Right atrium auricular region (tissue), 2 donors: Measurements from ENCODE around the gene IREB2. TPM values are rescaled to one million over a fixed set of nuclear protein-coding genes. Genes with fewer than 3 reads are reported as not detected.

Experiments
- DNase-seq: peaks from one replicate; pipeline ENCODE4 v3.0.0-alpha.2; 2019; ENCODE audit warnings: low spot score
- H3K27ac ChIP-seq, 2 donors: fragments of 200-600 bp; sonication (generic); 1 replicate in 1 of 2; 2 replicates in 1 of 2; pipeline ENCODE4 v1.5.1; 2016 to 2019
- H3K27me3 ChIP-seq, 2 donors: fragments of 200-600 bp; sonication (generic); one replicate each; pipeline versions ENCODE4 v1.5.1 to v1.6.0; 2017 to 2019
- H3K36me3 ChIP-seq: fragments of 200-600 bp; sonication (generic); one replicate; pipeline ENCODE4 v1.5.1; 2016
- H3K4me1 ChIP-seq, 2 donors: fragments of 200-600 bp; sonication (generic); one replicate each; pipeline versions ENCODE4 v1.5.1 to v1.6.0; 2017 to 2019
- H3K4me3 ChIP-seq, 2 donors: fragments of 200-600 bp; sonication (generic); 1 replicate in 1 of 2; 2 replicates in 1 of 2; pipeline ENCODE4 v1.5.1; 2017 to 2019; ENCODE audit warnings: mild to moderate bottlenecking in 1 of 2, moderate library complexity in 1 of 2
- H3K9me3 ChIP-seq, 2 donors: fragments of 200-600 bp; sonication (generic); one replicate each; pipeline ENCODE4 v1.5.1; 2019
- total RNA-seq, 2 donors: library from RNA; depleted of rRNA; stranded (reverse); fragments of >200 nt; gene quantifications; one replicate each; pipeline ENCODE4 v1.1.0, GENCODE V29; 2016
- TF ChIP-seq, protein P1 (sequence below), 2 donors: fragments of 200-600 bp; sonication (generic); IDR thresholded peaks; one replicate each; pipeline ENCODE4 v1.5.1; 2019; ENCODE audit warnings: antibody characterized with exemption in 2 of 2

The IREB2 gene
- total RNA-seq, 2 donors from 2014 or later: 14.5 to 16.3 TPM

DNA sequence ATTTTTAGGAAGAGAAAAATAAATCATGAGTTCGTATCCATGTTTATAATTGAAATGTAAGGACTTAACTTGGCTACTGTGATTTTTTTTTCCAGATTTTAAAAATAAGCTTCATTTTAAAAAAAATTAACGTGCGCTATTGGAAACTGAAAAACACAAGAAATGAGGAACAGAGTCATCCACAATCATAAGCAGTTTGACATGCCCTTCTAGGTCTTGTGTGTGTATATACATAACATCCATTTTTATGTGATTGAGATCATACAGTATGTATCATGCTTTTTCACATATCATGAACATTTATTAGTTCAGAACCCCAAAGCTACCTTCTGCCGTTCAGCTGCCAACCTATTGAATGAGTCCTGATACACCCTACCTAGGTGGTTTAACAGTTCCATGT is 22.7 kb downstream of the IREB2 start:
- TF ChIP-seq, protein P1, sequence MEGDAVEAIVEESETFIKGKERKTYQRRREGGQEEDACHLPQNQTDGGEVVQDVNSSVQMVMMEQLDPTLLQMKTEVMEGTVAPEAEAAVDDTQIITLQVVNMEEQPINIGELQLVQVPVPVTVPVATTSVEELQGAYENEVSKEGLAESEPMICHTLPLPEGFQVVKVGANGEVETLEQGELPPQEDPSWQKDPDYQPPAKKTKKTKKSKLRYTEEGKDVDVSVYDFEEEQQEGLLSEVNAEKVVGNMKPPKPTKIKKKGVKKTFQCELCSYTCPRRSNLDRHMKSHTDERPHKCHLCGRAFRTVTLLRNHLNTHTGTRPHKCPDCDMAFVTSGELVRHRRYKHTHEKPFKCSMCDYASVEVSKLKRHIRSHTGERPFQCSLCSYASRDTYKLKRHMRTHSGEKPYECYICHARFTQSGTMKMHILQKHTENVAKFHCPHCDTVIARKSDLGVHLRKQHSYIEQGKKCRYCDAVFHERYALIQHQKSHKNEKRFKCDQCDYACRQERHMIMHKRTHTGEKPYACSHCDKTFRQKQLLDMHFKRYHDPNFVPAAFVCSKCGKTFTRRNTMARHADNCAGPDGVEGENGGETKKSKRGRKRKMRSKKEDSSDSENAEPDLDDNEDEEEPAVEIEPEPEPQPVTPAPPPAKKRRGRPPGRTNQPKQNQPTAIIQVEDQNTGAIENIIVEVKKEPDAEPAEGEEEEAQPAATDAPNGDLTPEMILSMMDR (IDR thresholded peaks at IDR 0.05): no peak
- Histone ChIP-seq H3K4me3 (no peak overlapping the region), H3K36me3 (peaks cover 24% of the 10 kb centered on the region), H3K27me3 (no peaks in the 10 kb centered on the region), H3K9me3 (no peaks in the 10 kb centered on the region), H3K4me1 (peaks cover 0 to 51% of the 10 kb centered on the region in 2 donors), H3K27ac (no peak overlapping the region)
- DNase-seq: no peak

DNA sequence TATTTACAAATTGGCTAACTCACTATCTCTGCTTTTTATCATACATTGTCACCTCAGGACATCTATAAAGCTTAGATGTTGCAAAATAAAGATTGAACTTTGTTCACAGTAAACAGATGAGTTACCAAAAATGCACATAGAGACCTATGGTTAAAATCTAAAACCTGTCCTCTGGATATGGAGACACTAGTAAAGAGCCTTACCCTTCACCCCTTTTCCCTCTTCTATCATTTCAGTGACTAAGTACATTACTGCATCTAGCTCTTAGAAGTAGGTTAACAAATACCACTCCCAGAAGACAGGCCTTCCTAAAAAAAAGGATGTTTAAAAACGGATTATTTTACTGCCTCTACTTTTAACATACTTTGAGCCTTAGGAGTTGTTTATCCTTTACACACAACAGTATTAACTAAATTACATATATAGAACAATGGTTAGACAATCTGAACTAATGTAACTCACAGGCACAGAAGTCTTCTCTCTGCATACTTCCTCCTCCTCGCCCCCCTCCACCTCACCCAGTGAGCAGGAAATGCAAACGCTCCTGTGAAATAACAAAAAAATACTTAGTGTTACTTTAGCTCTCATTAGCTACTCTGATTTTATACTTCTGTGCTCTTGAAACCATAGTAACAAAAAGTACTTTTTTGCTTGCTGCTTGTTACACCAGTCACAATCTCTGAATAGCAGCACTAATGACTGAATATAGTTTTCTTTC is 23.3 kb downstream of the IREB2 start:
- TF ChIP-seq, protein P1 (IDR thresholded peaks at IDR 0.05): no peak
- H3K27ac ChIP-seq: no peak overlapping the region

DNA sequence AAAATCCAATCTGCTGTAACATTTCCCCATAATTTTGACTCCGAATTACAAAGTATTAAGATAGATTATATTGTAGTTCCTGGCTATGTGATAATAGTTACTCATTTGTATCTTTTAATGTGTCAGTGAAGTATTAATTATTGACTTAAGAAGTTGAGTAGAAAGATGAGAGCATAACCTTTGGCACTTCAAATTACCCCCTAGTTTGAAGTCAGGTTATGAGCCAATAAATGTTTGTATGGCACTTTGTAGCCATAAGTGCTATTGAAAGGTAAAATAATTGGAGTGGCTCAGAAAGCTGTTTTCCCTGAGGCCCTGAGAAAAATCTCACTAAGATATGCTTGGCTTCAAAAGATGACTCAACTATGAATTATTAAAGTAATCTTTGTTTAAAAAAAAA is 31.0 kb downstream of the IREB2 start:
- Histone ChIP-seq H3K27me3 (no peaks in the 10 kb centered on the region), H3K27ac (no peak overlapping the region), H3K36me3 (peaks cover 78% of the 10 kb centered on the region), H3K4me1 (peaks cover 0 to 17% of the 10 kb centered on the region in 2 donors), H3K4me3 (no peak overlapping the region), H3K9me3 (no peaks in the 10 kb centered on the region)
- TF ChIP-seq, protein P1 (IDR thresholded peaks at IDR 0.05): no peak
- DNase-seq: no peak

More for the DNA sequence above, 23.3 kb downstream of the IREB2 start:
- Histone ChIP-seq H3K27me3 (no peaks in the 10 kb centered on the region), H3K4me3 (no peak overlapping the region), H3K36me3 (peaks cover 26% of the 10 kb centered on the region), H3K4me1 (peaks cover 0 to 48% of the 10 kb centered on the region in 2 donors), H3K9me3 (no peaks in the 10 kb centered on the region)
- no peak for DNase-seq

DNA sequence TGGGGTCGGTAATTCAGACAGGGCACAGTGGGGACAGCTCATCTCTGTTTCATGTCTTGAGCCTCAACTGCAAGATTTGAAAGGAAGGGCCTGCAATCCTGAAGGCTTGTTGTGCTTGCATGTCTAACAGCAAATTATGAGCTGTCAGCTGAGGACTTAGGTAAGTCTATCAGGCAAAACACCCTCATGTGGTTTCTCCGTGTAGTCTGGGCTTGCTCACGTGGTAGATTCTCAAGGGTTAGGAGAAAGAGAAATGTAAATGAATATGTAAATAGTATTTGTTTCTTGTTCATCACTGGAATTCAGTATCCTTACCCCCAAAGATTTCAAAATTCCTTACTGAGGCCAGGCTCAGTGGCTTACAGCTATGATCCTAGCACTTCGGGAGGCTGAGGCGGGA is 39.3 kb downstream of the IREB2 start:
- no peaks in the 10 kb centered on the region for H3K4me1 ChIP-seq
- TF ChIP-seq, protein P1 (IDR thresholded peaks at IDR 0.05): no peak
- H3K27me3 ChIP-seq: no peaks in the 10 kb centered on the region
- no peak for DNase-seq
- H3K27ac ChIP-seq: no peak overlapping the region
- H3K36me3 ChIP-seq: peaks cover 60% of the 10 kb centered on the region
- no peaks in the 10 kb centered on the region for H3K9me3 ChIP-seq
- H3K4me3 ChIP-seq: no peak overlapping the region

DNA sequence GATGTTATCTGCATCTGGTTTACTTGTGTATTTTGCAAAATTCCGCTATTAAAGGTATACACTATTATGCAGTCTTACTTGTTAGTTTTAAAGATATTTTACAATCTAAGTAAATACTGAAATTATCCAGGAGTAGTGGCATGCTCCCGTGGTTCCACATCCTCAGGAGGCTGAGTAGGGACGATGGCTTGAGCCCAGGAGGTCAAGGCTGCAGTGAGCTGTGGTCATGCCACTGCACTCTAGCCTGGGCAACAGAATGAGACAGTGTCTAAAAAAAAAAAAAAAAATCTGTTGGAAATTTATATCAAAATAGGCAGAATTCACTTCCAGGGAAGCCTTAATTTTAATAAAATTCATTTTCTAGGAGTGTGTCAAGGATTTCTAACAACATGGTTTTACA is 41.6 kb downstream of the IREB2 start:
- H3K4me1 ChIP-seq: no peaks in the 10 kb centered on the region
- TF ChIP-seq, protein P1 (IDR thresholded peaks at IDR 0.05): no peak
- peaks cover 57% of the 10 kb centered on the region for H3K36me3 ChIP-seq
- H3K27me3 ChIP-seq: no peaks in the 10 kb centered on the region
- no peak overlapping the region for H3K27ac ChIP-seq
- H3K4me3 ChIP-seq: no peak overlapping the region
- no peak for DNase-seq
- no peaks in the 10 kb centered on the region for H3K9me3 ChIP-seq

DNA sequence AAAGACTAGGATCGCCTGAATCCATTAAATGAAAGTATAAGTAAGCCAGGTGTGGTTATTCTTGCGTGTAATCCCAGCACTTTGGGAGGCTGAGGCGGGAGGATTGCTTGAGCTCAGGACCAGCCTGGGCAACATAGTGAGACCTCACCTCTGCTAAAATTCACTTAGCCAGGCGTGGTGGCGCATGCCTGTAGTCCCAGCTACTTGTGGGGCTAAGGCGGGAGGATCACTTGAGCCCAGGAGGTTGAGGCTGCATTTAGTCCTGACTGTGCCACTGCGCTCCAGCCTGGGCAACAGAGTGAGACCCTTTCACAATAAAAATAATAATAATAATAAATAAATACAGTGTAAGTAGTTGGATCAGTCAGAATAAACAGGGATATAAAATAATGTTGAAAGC is 43.9 kb downstream of the IREB2 start:
- peaks cover 61% of the 10 kb centered on the region for H3K36me3 ChIP-seq
- no peak overlapping the region for H3K4me3 ChIP-seq
- TF ChIP-seq, protein P1 (IDR thresholded peaks at IDR 0.05): no peak
- H3K27ac ChIP-seq: no peak overlapping the region
- no peaks in the 10 kb centered on the region for H3K27me3 ChIP-seq
- H3K9me3 ChIP-seq: no peaks in the 10 kb centered on the region
- DNase-seq: no peak
- no peaks in the 10 kb centered on the region for H3K4me1 ChIP-seq
